NCI-H2171 (cell line): ENCODE measurements around the gene CHCHD3.
"Not testable (repeated sequence)": the region's sequence is repeated elsewhere in the genome, so short reads cannot be mapped to it uniquely, and the experiment has no call there.

Source experiments
- DNase-seq: peaks from one replicate; lab custom pipeline; 2025; lab: John Stamatoyannopoulos, UW

Gene CHCHD3

DNA sequence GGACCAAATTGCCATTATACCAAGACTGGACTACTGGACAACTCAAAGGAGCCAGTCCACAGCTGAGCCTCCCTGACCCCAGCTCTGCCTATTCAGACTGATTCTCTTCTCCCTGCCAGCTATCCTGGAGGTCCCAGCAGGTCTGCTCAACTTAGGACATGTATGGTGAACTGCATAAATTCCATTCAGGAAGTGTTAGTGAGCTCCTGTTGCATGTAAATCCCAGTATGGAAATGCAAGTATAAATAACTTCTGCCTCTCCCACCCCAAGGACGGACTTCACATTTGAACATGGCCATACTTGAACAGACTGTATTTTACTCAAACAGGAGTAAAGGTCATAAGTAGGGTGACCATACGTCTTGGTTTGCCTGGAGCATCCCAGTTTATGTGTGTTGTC, 128.4 kb downstream of the CHCHD3 start:
- DNase-seq: no peak

DNA sequence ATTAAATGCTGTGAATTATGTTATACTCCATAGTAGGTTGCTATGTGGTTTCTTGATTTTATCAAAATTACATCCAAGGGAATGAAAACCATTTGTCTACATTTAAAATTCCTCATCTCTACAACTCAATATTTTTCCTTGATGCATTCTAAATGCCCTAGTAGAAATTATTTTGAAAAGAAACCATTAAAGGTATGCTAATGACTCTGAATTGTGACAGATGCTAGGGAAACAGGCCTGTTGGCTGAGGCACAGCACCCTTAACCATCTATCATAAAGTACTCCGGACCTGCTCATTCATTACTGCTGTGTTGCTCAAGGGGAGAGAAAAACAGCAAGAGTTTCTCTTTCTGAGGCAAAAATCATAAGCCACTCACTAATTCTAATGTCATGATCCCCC, 131.2 kb downstream of the CHCHD3 start:
- no peak for DNase-seq

- DNase-seq: no peak
Observed at GRCh38 chr7:132947011-132947410, 134.9 kb downstream of the CHCHD3 start.

DNA sequence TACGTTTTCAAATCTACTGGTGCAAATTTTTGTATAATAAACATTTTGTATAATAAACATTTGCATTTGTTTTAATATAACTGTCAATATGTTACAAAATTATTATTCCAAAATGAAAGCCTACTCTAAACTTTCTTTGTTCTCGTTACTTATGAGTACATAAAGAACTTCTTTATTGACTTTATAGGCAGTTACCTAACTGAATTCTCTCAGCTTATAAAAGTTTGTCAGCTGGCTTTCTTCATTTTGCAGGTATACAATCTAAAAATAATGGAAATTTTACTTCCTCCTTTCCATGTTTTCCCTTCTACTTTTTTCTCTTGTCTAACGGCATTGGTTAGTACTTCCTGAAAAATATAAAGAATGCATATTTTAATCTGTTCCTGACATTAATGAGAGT, 137.1 kb downstream of the CHCHD3 start:
- no peak for DNase-seq

GRCh38 chr7:132943645-132944044, 138.2 kb downstream of the CHCHD3 start:
- no peak for DNase-seq

GRCh38 chr7:132942701-132943100, 139.2 kb downstream of the CHCHD3 start:
- no peak for DNase-seq

GRCh38 chr7:132941905-132942304, 140.0 kb downstream of the CHCHD3 start:
- no peak for DNase-seq

GRCh38 chr7:132941428-132941827, 140.5 kb downstream of the CHCHD3 start:
- DNase-seq: no peak

DNA sequence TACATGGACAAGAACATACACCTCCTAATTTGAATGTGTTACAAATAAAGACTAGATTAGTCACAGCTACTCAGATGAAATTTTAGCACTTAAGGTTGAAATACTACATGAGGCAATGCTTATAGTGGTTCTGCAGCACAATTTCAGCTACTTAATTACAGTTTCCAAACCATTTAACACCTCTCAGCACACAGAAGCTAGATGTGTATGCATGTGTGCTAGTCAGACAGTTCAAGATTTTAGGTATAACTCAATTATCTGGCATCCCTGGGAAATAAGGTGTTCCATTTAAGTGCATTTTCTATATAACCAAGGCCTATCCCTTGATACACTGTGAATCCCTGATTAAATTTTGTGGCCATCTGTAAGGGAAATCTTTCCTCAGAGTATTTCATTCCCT, 141.8 kb downstream of the CHCHD3 start:
- DNase-seq: no peak

- no peak for DNase-seq
Observed at GRCh38 chr7:132939495-132939894, 142.4 kb downstream of the CHCHD3 start.

GRCh38 chr7:132937286-132937685, 144.6 kb downstream of the CHCHD3 start:
- no peak for DNase-seq

DNA sequence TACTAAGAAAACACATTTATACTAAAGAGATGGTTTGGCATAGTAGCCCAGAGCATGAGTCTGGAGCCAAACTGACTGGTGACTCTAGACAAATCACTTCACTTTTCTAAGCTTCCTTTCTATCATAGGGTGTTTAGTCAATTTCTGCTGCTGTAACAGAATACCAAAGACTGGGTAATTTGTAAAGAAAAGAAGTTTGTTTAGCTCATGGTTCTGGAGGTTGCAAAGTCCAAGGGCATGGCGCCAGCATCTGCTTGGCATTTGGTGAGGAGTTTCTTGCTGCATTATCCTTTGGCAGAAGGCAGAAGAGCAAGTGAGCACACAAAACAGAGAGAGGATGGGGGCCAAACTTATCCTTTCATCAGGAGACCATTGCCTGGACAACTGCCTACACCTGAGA, 146.3 kb downstream of the CHCHD3 start:
- DNase-seq: no peak

DNA sequence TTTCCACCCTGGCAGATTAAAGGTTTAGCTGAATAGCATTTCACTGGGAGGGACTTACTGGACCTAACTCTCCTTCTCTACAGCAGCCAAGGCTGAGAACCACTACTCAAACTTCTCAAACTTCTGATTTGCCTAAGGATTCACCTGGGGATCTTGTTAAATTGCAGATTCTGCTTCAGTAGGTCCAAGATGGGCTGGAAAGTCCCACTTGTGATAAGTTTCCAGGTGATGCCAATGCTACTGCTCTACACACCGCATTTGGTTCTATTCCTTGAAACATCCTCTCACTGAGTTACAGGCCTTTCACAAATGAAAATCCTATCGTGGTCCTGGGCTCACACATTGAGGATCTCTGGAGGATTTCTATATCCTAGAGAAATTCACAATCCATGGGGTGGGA, 147.9 kb downstream of the CHCHD3 start:
- DNase-seq: no peak

GRCh38 chr7:132933072-132933458, 148.8 kb downstream of the CHCHD3 start:
- no peak for DNase-seq

DNA sequence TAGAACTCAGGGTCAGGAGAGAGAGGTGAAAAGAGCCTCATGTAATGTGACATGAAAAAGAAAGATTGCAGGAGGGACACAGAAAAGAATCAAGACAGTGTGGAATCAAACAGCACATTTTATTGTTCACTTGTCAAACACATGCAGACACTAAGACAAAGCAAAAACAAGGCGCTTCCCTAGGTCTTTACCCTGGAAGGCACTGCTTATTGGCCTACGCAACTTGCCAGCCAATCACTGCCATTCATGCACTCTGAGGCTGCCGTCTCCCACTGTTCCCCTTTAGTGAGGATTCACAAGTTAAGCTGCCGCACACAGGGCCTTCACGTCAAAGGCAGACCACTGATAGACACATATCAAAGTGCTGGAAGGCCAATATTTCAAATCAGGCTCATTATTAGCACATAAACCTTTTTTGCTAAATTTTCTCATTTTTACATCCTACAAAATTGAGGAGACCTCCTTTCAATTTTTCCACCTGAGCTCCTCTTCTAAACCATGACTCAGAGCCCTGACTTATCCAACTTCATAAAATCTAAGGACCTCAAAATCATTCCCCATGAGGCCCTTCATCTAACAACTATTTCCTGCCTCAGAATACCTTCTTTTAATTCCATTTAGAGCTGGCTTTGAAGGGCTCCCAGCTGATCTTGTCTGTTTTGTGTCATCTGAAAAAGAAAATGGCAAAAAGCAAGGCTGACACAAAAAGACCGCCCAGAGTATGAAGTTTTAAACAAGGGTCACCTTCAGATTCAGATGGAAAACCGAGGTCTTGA, 149.4 kb downstream of the CHCHD3 start:
- no peak for DNase-seq

GRCh38 chr7:132930881-132931280, 151.0 kb downstream of the CHCHD3 start:
- DNase-seq: no peak

- DNase-seq: not testable (repeated sequence)
Observed at GRCh38 chr7:132929944-132930343, 151.9 kb downstream of the CHCHD3 start.

DNA sequence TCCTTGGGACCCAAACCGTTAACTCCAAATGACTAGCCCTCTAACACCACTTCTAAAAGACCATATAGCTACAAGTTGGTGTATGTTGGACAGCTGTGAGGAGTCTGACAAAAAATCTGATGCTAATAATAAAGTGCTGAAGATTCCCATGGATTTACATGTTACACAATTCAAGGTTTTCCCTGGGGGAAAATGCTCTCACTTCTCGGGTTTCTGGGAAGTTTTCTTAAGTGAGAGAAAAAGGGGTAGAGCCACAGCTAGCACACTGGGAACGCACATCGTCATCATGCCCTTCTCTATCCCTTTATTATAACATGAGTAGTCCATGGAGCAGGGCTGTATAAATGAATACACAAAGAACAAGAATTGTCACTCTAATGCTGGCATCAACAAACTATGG, 162.1 kb downstream of the CHCHD3 start:
- DNase-seq: no peak

- DNase-seq: no peak
Observed at GRCh38 chr7:132915647-132916046, 166.2 kb downstream of the CHCHD3 start.

GRCh38 chr7:132910657-132911056, 171.2 kb downstream of the CHCHD3 start:
- DNase-seq: no peak

GRCh38 chr7:132907380-132907940, 174.4 kb downstream of the CHCHD3 start:
- no peak for DNase-seq

- DNase-seq: no peak
Observed at GRCh38 chr7:132906193-132906835, 175.6 kb downstream of the CHCHD3 start.

DNA sequence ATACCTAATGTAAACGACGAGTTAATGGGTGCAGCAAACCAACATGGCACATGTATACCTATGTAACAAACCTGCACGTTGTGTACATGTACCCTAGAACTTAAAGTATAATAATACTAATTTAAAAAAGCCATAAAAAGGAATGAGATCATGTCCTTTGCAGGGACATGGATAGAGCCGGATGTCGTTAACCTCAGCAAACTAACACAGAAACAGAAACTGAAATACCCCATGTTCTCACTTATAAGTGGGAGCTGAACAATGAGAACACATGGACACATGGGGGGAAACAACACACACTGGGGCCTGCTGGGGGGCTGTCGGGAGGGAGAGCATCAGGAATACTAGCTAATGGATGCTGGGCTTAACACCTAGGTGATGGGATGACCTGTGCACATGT, 176.8 kb downstream of the CHCHD3 start:
- not testable (repeated sequence) for DNase-seq
